ENCODE data around the gene CAPN9.

The CAPN9 gene

DNA sequence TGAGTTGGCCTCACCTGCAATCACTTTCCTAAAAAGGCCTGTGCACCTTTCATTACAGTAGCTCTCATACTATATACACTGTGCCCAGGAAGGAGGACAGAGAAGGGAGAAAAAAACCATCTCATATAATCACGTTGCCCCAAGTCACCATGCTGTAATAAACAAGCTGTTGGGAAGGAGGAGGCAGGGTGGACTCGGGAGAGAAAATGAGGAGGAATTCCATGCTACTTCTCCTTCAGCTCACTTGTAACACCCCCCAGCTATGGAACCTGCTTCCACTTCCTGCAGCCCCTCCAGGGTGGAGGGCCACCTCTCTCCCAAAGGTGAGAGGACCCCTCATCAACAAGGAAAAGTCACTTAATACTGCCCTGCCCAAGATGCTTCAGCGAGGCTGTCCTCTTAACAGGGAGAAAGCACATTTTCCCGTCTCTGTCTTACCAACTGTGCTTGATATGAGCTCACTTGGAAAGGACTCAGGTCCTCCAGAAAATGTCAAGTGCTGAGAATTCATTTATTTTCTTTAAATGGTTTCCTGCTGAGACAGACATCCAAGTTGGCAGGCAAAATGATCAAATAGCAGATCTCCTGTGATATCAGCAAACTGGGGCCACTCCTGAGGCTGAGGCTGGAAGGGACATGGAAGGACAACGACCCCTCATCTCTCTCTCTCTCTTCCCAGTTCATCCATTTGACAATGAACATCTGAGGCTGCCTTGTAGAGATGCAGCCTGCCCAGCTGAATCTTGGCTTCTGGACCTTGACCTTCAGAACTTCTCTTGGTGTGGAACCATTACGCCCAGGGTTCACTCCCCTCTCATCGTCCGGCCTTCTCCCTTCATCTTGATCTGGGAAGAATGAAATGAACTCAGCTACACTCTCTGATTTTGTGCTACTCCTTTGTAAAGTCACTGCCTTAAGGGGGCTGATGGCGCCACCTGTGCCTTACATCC is 54.0 kb downstream of the CAPN9 start:
- DNase-seq = peak; percentile 27

- no peak for DNase-seq
These were observed 57.2 kb downstream of the CAPN9 start for GRCh38 chr1:230804396-230804795.

DNA sequence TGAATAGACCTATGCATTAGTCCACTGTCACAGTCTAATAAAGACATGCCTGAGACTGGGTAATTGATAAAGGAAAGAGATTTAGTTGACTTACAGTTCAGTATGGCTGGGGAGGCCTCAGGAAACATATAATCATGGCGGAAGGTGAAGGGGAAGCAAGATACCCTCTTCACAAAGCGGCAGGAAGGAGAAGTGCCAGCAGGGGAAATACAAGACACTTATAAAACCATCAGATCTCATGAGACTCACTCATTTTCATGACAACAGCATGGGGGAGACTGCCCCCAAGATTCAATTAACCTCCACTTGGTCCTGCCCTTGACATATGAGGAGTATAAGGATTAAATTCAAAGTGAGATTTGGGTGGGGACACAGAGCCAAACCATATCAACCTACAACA is 59.4 kb downstream of the CAPN9 start:
- DNase-seq = no peak

DNA sequence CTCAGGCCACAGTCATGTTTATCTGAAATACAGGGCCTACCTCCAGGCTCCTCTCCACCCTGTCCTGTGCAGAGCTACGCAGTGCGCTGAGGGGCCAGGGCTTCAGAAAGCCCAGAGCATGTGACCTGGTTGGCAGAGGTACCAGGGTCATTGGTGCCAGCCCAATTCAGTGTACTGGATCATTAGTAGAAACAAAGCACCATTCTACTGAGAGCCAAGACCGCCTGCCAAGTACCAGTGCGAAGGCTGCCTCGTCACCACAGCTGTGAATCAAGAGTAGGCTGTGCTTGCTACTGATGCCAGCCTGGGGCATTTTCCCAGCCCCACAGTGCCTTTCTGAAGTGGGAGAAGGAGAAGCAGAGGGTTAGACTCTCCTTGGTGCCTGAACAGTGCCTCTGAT is 59.8 kb downstream of the CAPN9 start:
- no peak for DNase-seq

DNA sequence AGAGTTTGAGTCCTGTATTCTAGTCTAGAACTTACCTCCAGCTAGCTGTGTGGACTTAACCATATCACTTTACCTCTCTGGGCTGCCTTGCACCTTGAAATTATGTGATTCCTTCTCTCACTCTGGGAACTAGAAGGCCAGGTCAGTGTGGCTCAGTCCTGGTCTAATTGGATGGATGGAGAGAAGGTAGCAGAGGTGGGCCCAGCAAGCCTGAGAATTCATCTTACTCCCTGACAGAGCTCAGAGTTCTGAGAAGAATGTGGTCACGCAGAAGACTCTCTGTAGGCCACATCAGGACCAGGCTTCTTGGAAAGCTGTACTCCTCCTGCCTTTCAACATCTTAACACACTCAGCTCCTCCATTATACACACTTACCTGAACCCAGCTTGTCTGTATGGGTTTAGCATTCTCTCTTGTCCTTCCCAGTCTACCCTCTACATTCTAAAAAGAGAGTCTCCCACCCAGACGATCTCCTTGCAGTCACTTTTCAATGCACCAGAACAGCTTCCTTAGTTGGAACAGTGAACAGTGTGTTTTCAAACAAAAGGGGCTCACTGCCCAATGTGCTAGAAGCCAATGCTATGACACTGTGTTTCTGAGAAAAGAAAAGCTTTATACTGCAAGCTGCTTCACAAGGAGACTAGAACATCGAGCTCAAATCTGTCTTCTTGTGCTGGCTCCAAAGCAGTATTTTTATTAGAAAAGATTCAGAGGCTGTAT is 60.5 kb downstream of the CAPN9 start:
- no peak for DNase-seq

DNA sequence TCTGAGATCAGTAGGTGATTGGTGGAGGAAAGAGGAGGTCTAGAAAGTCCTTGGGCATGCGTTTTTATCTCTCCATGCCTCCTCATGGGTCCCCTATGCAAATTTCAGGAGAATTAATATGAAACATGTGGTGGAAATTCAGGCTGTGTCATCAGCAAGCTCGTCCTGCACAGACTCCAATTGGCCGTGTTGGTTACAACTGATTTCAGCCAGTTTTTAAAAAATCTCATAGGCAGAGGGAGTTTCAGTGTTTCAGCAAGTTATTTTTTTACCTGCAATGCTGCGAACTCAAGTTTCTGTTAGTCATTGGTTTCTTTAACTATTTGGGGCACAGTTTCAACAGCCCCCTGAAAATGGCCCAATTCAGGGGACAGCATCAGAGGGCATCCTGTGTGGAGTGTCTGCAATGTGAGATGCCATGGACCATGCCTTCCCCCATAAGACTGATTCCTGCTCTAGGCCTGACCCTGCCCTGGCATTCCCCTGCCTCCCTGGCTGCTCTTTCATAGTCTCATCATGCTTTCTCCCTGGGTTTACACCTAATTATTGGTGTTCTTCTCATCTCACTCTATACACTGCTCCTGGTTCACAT is 61.2 kb downstream of the CAPN9 start:
- peak; percentile 74 for DNase-seq

DNA sequence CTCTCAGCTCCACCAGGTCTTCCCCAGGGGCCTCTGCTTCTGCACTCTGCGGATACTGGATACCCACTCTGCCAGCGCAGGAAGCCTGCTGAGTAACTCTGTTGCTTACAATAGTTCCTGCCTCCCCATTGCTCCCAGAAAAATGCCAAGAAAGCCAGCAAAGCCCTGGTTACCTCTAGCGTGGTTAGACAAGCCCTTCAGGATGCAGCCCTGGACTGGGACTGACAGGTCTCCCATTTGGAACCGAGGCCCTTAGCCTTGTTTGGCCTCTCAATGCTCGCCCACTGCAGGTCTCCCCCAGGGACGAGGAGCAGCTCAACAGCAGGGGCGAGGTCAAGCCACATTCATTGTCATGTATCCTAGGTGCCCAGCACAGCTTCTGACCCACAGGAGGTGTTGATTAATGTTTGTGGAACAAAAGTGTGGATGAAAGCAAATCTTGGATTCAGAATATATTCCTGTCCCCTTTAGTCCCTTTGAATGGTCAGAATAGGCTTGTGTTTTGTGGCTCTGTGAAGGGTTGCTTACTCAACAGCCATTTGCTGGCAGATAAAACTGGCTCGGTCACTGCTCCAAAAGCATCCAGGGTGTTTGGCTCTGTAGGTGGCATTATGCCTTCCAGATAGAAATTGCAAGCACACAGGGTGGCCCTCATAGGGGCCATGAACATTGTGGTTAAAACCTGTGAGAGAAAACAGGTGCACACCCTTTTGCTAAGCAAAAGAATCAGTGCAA is 62.2 kb downstream of the CAPN9 start:
- no peak for DNase-seq

DNA sequence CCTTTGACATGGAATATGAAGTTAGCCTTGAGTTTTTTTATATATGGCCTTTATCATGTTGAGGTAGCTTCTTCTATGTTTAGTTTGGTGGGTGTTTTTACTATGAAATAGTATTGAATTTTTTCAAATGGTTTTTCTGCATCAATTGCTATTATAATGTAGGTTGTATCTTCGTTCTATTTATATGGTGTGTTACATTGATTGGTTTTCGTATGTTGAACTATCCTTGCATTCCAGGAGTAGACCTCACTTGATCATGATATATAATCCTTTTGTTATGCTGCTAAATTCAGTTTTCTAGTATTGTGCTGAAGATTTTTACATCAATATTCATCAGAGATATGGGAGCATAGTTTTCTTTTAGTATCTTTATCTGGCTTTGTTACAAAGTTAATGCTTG is 65.4 kb downstream of the CAPN9 start:
- DNase-seq = no peak

- DNase-seq = no peak
These were observed 67.9 kb downstream of the CAPN9 start for GRCh38 chr1:230814949-230815692.

DNA sequence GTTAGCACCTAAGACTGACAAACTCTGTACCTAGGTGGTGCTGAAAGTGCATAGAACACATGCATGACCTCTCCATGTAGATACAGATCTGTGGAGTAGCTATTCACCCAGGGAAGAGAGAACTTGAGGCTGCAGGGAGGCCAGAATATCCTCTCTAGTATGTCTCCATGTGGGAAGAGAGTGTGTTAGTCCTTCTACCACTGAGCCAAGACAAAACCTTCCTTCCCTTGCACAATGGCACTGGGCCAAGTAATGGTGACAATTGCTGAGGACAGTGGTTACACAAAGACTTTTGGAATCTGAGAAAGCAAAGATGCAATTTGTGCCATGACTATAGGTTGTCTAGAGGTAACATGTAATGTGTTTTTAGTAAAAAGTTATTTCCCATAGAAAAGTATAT is 68.8 kb downstream of the CAPN9 start:
- DNase-seq = no peak

DNA sequence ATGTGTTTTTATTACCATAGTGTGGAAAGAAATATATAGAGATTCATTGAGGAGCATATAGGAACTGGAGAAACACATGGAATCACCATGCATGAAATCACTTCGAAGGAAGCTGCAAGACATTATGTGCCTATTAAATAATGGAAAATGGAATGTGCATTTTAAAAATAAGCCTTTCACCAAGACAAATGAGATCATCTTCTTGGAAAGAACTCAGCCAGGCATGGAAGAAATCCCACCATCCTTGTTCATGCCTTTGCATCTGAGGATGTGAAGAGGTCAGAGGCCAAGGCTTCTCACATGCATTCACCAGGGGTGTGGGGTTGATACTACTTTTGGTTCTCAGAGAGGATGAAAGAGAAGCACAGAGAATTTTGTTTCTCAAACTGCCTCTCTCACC is 71.2 kb downstream of the CAPN9 start:
- DNase-seq = peak; percentile 60

DNA sequence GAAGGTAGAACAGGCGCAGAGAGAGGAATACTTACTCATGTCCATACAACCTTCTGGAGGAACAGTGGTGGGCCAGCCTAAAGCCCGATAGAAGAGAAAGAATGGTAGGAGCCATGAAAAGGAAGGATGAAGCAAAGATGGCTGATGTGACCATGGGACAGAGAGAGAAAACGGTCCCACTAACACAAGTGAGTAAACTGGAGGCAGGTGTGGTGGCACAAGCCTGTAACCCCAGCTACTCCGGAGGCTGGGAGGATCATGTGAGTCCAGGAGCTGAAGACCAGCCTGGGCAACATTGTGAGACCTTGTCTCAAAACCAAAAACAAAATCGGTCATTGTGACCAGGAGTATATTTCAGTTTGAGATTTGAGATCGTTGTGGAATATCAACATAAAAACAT is 71.7 kb downstream of the CAPN9 start:
- DNase-seq = no peak

- DNase-seq = no peak
These were observed 72.8 kb downstream of the CAPN9 start for GRCh38 chr1:230819976-230820375.

GRCh38 chr1:230820568-230820967 is 73.4 kb downstream of the CAPN9 start:
- DNase-seq = no peak

- no peak for DNase-seq
These were observed 74.2 kb downstream of the CAPN9 start for GRCh38 chr1:230821346-230821745.

GRCh38 chr1:230822092-230822581 is 74.9 kb downstream of the CAPN9 start:
- peak; percentile 70 for DNase-seq

DNA sequence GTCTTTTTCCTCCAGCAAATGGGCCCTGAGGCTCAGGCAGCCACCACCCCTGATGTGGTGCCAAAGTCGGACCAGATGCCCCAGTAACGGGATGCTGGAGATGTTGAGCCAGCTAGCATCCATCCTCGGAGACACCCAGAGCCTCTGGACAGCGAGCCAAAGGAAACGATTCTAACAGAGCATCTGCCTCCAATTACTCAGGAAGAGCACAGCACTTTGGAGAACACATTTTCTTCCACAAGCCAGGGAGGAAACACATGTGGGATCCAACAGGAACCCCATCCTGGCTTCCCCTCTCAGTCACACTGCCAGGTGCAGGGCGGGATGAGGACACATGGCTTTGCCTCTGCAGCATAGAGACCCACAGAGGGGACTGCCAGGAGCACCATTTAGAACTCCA is 76.2 kb downstream of the CAPN9 start:
- DNase-seq = peak; percentile 27

- DNase-seq = no peak
These were observed 76.8 kb downstream of the CAPN9 start for GRCh38 chr1:230823931-230824381.

- no peak for DNase-seq
These were observed 77.3 kb downstream of the CAPN9 start for GRCh38 chr1:230824551-230824918.

DNA sequence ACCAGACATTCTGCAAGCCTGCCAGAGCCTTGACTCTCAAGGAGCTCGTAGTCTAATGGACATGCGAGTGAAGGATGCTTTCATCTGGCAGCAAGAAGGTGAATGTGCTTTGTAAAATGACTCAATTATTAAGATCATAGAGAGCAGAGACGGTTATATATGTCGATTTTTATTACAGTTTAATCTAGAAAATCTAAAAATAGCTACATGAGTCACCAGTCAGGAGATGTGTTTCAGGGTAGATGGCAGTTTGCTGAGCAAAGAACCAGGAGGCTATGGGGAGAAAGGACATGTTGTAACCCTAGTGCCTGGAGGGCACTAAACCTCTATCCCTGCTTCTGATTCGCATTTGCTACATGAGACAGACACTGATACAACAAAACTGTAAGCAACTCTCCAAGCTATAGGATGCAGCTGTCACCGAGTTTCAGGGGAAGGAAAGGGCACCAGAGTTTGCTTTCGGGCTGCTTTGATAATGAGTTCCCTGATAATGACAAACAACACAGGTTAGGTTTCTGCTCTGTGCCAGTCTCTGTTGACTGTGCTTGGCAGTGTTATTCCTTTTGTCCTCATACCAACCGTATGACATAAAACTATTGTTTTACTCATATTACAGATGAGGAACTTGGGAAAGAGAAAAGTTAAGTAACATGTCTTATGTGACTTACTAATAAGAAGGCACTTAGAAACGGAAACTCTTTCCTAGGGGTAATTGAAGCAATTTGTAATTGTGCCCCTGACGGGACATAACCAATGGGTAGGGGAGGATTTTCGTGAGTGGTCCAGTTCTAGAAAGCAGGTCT is 77.9 kb downstream of the CAPN9 start:
- peak; percentile 68 for DNase-seq

DNA sequence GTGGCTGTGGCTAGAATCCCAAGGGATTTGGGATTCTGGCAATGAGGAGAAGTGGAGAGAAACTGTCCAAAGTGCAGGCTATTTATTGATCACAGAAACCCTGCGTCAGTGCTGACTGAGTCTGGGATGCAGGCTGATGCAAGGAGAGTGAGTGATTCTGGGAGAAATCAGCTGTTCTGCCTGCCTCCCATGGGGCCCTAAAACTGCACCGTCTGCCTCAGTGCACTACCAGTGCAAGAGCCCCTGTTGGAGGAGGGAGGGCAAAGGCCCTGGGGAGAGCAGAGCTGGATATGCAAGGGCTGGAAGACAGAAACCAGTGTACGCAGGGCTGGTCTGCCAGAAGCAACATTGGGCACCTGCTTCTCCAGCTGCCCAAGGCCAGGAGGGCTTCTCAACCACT is 78.6 kb downstream of the CAPN9 start:
- peak; percentile 40 for DNase-seq

Measured in fibroblast of skin of scalp (primary cell).